ENCODE results near the gene RHOF. TPM values are rescaled to one million over a fixed set of nuclear protein-coding genes. Genes with fewer than 3 reads are reported as not detected.
A peak's percentile ranks its signal among the peaks of the same experiment; 100 is the strongest.

The RHOF gene
- total and polyA plus RNA-seq, 2 of the 13 experiments (the other 11 are each of a cell fraction or from before 2014, with no cell fraction given): 14.6 to 32.2 TPM

DNA sequence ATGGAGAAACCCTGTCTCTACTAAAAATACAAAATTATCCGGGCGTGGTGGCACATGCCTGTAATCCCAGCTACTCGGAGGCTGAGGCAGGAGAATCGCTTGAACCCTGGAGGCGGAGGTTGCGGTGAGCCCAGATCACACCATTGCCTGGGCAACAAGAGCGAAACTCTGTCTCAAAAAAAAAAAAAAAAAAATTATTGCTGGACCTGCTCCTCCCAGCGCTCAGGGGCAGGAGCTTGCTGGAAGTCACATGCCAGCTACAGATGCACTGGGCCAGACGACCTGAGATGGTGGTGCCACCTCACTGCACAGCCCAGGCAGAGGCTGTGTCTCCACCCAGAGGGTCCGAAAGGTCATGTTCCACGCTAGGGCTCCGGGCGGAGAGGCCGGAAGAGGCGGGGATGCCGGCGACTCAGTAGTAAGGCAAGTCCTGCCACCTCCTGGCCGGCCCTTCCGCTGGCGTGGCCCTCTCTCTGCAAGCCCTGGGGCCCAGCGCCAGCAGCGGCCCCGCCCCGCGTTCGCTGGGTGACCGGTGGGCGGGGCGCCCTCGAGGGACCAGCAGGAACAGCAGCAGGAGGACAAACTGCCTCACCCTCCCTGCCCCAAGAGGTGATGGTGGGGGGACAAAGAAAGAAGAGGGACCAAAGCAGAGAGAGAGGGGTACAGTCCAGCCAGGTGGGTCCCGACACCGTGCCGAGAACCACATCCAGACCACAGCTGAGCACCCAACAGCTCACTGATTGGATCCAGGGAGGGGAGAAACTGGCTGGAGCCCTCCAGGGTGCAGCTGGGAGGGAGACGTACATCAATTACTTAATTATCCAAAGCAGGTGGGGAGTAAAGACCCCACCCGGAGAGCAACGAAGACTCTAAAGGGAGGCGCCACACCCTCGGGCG lies 3.6 kb upstream of the RHOF start (continued):
- TF ChIP-seq TCF7L2 (IDR thresholded peaks at IDR 0.05; ENCODE audit: low read depth, low read length) (no peak), ZSCAN5A (CRISPR knock-in tag; IDR thresholded peaks at IDR 0.05; ENCODE audit: borderline replicate concordance) (no peak; the same call in 1 of the 2 replicates), MYPOP (CRISPR knock-in tag; IDR thresholded peaks at IDR 0.05) (no peak), ZNF558 (CRISPR knock-in tag; IDR thresholded peaks at IDR 0.05; ENCODE audit: borderline replicate concordance) (no peak), ZNF616 (CRISPR knock-in tag; IDR thresholded peaks at IDR 0.05; ENCODE audit: low read depth) (no peak), FIP1L1 (IDR thresholded peaks at IDR 0.05; ENCODE audit: borderline replicate concordance, insufficient read depth, low read depth, low read length) (no peak), NFYC (CRISPR knock-in tag; IDR thresholded peaks at IDR 0.05) (peak; percentile 68), MED8 (CRISPR knock-in tag; IDR thresholded peaks at IDR 0.05; ENCODE audit: insufficient replicate concordance) (peak; percentile 50), PAF1 (CRISPR knock-in tag; IDR thresholded peaks at IDR 0.05) (no peak), AHR (CRISPR knock-in tag; IDR thresholded peaks at IDR 0.05) (peak; percentile 23; the same call in 1 of the 2 replicates), NR1H2 (CRISPR knock-in tag; IDR thresholded peaks at IDR 0.05; ENCODE audit: borderline replicate concordance, low read depth) (no peak), GATA4 (IDR thresholded peaks at IDR 0.05; ENCODE audit: borderline replicate concordance, low read depth) (no peak), E2F2 (CRISPR knock-in tag; IDR thresholded peaks at IDR 0.05; ENCODE audit: borderline replicate concordance) (no peak), ZBTB10 (CRISPR knock-in tag; IDR thresholded peaks at IDR 0.05; ENCODE audit: borderline replicate concordance) (no peak), PHF8 (CRISPR knock-in tag; IDR thresholded peaks at IDR 0.05) (peak; percentile 65)
- TF ChIP-seq, protein P1, sequence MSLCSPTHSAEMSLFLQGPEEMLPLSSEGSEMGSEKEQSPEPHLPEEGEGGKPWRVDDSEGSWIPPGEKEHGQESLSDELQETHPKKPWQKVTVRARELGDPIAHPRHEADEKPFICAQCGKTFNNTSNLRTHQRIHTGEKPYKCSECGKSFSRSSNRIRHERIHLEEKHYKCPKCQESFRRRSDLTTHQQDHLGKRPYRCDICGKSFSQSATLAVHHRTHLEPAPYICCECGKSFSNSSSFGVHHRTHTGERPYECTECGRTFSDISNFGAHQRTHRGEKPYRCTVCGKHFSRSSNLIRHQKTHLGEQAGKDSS (CRISPR knock-in tag; IDR thresholded peaks at IDR 0.05; ENCODE audit: borderline replicate concordance, low read depth): peak; percentile 92; the same call in 1 of the 2 replicates
- TF ChIP-seq, protein P2, sequence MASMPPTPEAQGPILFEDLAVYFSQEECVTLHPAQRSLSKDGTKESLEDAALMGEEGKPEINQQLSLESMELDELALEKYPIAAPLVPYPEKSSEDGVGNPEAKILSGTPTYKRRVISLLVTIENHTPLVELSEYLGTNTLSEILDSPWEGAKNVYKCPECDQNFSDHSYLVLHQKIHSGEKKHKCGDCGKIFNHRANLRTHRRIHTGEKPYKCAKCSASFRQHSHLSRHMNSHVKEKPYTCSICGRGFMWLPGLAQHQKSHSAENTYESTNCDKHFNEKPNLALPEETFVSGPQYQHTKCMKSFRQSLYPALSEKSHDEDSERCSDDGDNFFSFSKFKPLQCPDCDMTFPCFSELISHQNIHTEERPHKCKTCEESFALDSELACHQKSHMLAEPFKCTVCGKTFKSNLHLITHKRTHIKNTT (CRISPR knock-in tag; IDR thresholded peaks at IDR 0.05): no peak

Measured in HepG2 (cell line).